Measurements from ENCODE around the gene UBQLN4.
"Not testable (repeated sequence)": the region's sequence is repeated elsewhere in the genome, so short reads cannot be mapped to it uniquely, and the experiment has no call there.

UBQLN4 gene

DNA sequence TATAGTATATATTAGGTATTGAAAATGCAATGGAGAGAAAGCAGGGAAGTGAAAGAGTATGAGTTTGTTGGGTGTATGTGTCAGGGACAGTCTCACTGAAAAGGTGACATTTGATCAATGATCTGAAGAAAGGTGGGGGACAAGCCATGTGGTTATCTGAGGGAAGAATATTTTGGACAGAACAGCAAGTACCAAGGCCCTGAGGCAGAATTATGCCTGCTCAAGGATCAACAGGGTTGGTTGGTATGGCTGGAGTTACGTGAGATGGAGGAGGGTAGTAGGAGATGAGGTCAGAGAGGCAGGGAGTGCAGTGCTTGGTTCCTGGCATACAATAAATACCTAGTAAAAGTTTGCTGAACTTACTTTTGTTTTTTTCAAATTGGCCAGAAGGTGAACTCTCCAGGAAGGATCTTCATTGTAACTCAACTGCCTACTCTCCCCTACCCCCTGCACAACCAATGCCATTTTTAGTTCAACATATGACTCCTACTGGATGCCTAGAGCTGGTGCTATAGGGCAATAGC is 2.8 kb upstream of the UBQLN4 start:
- DNase-seq: no peak

DNA sequence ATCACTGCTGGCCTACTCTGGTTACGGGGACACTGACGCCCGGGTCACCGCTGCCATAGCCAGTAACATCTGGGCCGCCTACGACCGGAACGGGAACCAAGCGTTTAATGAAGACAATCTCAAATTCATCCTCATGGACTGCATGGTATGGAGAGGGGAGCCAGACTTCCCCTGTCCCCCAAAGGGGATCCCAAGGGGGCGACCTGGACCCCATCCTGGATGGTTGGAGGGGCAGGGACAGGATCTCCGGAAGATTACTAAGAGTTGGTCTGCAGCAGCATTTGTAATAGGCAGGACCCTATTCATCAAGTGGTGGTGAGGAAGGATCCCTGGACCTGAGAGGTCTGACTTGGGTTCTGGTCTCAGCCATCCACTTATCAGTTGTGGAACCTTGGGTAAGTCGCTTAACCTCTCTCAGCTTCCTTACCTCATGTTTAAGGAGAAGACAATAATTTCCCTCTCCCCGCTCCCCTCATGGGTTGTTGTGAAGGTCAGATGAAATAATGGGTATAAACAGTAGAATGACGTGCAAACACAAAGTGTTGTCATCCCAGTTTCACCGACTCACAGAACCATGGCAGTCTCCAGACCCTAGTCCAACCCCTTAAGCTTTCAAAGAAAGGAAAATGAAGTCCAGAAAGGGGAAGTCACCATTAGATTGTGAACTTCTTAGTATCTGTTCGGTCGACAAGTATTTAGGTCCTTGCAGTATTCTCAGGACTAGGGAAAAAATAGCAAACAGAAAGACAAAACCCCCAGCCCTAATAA is 1.9 kb upstream of the UBQLN4 start:
- DNase-seq: no peak

DNA sequence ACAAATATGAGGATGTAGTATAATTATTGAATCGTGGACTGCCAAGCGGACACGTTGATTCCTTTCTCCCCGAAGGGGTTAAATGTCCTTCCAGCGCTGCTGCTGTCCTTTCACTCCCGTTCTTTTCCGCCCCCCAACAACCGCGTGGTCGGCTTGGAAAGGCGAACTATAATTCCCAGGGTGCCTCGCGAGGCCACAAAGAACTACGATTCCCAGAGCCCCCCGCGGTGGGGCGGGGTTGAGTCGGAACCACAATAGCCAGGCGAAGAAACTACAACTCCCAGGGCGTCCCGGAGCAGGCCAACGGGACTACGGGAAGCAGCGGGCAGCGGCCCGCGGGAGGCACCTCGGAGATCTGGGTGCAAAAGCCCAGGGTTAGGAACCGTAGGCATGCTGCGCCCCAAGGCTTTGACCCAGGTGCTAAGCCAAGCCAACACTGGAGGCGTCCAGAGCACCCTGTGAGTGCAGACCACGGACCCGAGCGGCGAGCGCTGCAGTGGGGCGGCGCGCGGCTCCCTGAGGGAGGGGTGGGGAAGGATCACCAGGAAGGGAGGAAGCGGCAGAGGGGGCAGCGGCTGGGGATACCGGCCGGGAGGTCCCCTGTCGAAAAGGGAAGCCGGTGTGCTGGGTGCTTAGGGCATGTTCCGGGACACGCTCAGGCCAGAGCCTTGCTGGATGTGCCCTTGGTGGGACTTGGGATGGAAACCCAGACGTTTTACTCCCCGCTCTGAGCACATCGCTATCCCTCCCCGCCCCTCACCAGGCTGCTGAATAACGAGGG is 1.1 kb upstream of the UBQLN4 start, which contains the start of gene LAMTOR2:
LAMTOR2 (plus strand) TSS at position 283 of the 781 bp plus-strand sequence; CDS start at position 391, 108 bp downstream.
- DNase-seq: peak; percentile 100

DNA sequence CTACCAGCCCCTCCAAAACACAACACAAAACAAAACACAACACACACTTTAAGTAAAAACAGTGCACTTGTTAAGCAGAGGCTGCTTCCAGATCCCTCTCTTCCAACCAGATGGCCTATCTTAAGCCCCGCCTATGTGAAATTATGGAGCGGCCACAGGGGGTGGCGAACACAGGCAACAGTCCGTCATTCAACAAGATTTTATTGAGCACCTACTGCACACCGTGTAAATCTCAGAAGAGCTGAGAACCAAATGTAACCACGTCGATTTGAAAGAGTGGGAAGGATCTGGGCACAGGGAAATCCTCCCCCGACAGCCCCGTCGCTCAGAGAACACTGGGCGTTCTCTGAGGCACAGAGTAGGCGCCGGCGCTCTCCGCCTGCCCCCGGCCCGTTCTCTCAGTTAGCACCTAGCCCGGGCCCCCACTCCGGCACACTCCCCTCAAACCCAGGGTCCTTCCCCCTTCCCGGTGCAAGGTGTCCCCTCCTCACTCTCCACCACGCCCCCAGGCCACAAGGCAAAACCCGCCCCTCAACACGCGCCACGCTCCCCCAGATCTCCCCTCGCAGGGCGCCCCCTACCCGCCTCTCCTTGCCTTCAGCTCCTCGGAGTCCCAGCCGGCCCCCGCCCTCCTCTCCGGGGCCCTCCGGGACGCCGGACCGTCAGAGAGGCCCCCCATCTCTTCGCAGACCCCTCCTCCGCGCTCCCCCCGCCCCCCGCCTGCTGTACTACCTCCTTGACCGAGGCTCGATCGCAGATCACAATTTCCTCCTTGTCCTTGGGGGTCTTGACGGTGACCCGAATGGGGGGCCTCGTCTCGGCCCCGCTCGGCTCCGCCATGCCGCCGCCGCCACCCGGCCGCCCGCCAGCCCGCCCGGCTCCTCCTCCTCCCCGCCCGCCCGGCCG is 483 bp downstream of the UBQLN4 start:
- peak; percentile 90 for DNase-seq

DNA sequence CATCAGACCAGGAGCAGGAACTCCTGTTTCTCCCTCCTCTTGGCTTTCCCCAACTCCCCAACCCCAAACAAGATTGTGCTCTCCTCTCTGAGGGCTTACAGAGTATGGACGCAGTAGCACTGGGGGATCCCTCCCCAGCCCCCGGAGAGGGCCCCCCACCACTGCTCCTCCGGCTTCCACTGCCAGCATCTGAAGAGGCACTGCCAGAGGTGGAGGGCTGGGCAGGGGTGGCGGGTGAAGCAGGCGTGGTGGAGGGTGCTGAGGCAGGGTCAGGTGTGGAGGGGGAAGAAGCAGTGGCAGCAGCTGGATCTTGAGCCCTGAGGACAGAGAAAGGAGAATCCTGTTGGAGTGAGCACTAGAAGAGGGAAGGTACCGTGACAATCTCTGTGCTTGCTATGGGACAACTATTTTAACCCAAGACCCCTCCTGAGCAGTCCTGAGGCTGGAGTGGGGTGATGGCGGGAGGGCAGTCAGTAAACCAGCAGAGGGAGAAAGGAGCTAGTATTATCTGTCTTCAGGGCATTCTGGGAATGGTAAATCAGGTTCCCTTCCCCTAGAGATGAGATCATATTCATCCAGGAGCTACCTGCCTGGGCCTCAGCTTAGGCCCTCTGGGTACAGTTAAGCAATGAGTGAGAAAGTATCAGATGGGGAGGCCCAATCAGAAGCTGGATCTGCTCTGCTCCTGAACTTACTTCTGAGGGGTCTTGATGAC is 2.4 kb downstream of the UBQLN4 start:
- no peak for DNase-seq

DNA sequence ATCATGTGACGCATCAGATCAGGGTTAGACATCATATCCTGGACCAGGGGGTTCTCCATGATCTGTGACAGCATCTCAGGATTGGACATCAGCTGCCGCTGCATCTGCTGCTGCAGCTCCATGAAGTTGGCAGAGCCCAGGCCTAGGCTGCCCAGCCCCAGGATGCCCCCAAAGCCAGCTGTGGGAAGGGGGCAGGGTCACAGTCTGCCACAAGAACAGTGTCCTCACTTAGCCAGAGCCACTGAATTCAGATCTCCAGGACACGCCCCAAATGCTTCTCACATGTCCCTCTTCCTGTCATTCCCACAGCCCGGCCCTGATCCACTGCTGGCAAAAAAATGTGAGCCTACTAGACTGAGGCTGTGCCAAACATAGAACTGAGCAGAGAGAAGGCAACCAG is 3.2 kb downstream of the UBQLN4 start:
- no peak for DNase-seq

DNA sequence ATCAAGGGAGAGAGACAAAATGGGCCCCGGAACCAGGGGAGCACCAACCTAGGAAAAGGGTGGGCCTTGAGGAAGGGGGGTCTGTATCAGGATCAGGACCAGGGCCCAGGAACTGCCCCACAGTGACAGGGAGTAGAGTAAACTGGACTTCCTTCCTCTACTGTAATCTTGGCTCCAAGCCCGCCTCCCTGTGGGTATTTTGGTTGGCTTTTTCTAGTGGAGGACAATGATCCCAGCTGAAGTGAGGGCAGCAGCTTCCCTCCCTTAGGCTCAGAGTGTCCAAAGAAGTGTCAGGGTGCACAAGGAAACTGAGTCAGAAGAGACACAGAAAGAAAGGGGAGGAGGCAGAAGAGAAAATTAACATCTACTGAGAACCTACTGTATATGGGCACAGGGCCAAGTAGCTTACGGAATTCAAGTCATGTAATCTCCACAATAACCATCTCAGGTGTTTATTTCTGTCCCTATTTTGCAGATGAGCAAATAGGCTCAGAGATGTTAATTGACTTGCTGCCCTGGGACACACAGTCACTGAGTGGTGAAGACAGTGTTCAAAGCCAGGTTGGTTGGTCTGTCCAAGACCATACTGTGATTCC is 4.8 kb downstream of the UBQLN4 start:
- DNase-seq: no peak

DNA sequence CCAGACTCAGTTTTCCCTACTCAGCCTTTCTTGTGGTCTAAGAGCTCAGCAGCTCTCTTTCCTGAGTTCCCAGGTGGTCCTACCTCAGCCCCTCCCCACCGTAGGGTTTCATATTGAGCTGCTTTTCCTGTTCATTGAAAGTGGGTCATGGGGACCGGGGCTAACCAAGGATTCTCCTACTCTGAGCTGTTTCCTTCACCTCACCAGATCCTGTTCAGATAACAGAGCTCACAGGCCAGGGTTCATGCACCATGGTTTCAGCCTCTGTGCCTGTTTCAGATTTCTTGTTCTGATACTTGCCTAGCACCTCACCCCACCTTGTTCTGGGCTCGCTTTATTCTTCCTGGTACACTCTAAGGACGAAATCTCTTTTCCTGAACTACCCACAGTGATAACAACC is 8.5 kb downstream of the UBQLN4 start:
- DNase-seq: no peak

DNA sequence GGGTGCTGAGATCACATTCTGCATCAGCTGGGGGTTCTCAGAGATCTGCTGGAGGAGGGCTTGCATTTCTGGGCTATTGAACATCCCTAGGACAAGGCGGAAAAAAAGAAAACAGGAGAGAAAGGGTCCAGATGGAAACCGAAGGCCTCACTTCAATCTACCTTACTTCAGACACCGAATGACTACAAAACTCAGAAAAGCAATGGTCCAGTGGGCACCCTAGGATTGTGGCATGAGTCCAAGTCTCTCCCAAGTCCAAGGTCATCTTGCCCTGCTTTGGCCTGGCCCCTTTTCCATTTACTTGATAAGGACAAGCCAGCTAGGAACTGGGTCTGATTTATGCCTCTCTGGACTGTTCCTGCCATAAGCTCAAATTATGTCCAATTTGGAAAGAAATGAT is 10.8 kb downstream of the UBQLN4 start:
- DNase-seq: no peak

DNA sequence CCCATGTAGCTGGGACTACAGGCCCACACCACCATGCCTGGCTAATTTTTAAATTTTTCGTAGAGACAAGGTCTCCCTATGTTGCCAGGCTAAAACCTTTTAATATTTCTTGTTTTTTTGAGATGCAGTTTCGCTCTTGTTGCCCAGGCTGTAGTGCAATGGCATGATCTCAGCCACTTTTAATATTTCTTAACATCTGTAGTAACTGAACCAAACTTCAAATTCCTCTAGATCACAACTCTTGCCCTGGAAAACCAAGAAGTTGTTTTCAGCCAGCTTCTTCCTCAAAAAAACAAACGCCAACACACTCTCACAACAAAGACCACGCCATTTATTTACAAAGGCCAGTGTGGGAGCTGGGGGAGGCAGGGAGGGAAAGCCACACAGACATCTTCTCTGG is 18.6 kb downstream of the UBQLN4 start:
- DNase-seq: not testable (repeated sequence)

DNA sequence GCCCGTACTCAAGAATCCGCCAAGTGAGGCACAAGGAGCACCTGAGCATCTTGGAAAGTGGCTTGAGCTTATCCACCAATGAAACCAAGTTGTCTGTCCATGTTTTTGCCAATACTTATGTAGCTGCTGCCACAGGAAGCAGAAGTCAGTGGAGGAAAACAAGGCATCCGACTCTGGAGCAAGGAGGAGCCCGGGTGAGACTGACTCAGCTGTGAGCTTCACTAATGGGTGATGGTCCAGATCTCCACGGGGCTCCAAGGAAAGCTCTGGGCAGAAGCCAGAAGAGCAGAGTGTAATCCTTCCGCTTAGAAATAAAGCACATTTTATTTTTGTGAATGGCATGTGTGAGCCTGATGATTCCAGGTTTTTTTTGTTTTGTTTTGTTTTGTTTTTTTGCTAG is 20.6 kb downstream of the UBQLN4 start:
- DNase-seq: no peak

DNA sequence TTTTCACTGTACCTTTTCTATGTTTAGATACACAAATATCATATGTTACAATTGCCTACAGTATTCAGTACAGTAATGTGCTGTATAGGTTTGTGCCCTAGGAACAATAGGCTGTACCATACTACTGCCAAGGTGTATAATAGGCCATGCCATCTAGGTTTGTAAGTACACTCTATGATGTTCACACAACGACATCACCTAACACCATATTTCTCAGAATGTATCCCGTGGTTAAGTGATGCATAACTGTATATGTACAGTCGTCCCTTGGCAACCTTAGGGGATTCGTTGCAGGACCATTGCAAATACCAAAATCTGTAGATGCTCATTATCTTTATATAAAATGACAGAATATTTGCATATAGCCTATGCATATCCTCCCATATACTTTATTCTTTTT is 27.0 kb downstream of the UBQLN4 start:
- no peak for DNase-seq

DNA sequence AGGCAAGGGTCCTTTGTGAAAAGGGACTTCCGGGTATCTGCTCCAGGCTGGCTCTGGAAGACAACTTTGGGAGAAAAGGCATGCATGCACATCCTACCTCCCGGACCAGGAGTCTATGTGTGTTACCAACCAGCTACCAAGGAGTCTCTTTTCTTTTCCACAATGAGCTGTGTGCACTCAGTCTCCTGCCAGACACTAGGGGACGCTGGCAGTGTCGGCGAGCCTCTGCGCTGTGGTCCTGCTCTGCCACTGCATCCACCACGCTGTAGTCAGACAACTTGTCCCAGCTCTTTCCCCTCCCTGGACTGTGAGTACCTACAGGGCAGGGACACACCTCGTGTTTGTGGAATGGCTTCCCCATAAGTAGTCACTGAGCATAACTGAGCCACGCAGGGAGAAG is 27.7 kb downstream of the UBQLN4 start:
- DNase-seq: peak; percentile 69

DNA sequence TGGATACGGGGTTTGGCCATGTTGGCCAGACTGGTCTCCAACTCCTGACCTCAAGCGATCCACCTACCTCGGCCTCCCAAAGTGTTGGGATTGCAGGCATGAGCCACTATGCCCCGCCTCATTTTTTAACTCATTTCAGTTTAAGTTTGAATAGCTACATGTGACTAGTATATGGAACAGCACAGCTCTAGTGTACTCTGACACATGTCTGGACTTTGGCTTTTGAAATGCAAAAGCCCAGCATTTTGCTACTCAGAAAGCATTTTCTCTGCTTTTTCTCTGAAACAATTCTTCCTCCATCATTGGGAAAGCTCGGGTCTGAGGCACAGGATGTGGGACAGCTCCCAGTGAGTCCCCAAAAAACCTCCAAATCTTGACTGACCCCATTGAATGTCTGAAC is 28.8 kb downstream of the UBQLN4 start:
- no peak for DNase-seq

DNA sequence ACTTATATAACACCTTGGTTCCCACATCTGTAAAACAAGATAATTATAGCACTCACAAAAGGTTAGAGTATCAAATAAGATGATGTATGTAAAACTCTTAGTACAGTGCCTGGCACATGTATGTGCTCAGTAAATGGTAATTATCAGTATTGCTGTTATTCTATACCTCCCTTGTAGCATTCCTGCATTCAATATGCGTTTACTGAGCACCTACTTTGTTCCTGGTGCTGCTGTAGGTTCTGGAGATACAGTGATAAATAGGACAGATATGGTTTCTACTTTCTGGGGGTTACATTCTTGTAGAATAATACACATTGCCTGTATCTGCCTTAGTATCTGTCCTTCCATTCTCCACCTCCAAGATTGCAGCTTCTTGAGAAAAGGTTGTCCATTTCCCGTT is 31.6 kb downstream of the UBQLN4 start:
- DNase-seq: no peak

DNA sequence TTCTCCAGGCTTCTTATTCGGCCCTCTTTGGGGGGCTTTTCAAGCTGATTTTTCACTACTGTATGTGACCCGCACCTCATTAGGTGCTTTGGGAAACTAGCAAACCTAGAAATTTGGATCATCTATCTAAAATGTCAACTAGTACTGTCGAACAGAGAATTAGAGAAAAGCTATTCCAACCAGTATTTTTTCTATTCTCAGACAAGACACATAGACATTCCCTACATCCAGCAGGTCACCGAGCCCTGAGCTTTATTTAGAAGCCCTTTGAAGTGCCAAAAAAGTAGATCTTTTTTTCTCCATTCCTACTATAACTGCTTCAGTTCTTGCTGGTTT is 32.5 kb downstream of the UBQLN4 start:
- DNase-seq: no peak

DNA sequence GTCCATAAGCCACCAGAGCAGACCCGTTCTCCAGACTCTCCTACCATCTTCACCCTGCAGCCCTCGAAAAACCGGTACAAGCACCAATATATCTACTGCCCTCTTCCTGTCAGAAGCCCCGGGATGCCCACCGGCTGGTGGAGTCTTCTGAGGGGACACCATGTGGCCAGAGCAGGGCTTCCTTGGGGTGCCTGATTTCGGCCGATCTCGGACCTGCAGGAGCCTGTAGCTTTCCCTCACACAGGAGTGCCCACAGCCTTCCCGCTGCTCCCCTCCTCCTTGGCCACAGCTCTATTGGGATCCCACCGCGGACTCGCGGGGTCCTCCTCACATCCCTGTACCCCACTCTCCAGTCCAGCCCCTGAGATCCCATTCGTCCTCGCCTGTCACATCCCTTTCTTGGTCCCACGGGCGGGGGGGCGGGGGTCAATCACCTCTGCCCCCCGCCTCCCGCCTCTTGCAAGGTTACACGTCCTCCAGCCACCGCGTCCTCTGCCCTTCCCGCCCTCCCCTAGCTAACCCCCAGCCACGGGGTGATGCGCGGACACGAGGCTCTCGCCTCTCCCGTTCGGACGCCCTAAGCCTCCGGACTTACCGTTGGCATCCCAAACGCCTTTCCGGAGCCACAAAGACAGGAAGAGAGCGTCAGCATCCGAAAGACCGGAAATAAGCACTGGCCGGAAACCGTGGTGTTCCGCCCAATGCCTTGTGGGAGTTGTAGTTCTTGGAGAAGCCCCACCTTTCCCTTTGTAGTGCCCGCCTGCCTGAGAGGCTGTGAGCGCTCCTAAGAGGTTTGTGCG is 33.1 kb downstream of the UBQLN4 start, which contains the start of gene SSR2:
SSR2 (minus strand) TSS at position 659 of the 800 bp plus-strand sequence. CDS start 784 bp downstream, outside the sequence.
- DNase-seq: peak; percentile 96

DNA sequence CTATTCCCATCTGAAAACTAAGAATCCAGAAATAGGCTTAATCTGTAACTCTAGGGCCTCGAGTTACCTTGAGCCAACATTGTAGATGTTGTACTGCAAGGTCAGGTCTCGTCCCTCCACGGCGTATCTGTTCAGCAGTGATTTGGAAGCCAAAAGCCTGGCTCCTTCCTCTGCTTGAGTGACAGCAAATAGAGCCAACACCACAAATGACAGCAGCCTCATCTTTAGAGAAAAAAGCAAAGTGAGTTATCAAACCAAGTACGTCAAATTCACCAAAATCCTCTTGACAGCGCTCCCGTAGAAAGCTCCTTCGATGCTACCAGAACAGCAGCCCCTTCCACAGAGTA is 33.7 kb downstream of the UBQLN4 start:
- no peak for DNase-seq

DNA sequence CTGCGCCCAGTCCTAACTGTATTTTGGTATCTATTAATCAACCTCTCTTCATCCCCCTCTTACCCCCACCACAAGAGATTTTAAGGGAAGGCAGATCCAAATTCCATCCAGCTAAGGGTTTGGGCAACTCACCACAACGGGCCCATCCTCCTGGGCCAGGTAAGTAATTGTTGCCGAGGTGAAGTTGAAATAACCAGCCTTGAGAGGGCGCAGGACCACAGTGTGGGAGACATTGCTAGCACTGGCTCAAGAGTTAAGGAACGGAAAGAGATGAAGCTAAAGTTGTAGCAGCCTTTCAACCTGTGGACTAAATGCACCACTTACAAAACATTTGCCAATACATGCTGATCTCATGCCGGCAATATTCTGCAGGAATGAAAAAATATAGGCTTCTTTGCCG is 38.8 kb downstream of the UBQLN4 start:
- no peak for DNase-seq

DNA sequence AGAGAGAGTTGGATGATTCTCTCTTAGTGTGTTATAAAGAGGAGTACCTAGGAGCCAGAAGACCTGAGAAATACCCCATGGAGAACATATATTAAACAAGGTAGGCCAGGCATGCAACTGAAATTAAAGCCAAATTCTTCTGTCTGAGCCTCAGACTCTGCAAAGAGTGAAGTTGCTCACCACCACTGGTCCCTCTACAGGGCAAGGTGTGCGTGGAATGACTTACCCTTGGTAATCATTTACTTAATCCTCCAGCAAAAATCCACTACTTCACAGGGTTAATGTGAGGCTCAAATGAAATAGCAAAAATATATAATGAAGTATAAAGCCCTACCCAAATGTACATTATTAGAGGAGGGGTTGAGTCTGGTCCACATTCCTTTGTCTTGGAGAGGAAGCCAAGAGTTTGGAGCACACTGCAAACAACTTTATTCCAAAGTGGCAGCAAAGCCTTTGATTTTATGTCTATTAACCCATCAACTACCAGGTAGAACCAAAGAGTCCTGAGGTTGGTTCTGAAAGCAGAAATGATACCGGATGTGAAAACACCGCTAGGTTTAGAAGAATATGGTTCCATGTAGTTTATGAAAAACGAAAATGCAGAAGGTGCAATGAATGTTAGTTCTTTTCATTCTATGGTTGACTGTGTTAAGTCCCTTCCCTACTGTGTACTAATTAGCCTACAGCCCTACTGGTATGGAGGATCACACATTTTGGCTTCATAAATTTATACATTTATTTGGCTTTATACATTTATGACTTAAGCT is 41.4 kb downstream of the UBQLN4 start:
- DNase-seq: no peak

All from eye (tissue), 1 donor.